ENCODE measurements around the gene MED9. TPM values are rescaled to one million over a fixed set of nuclear protein-coding genes. Genes with fewer than 3 reads are reported as not detected.
A peak's percentile ranks its signal among the peaks of the same experiment; 100 is the strongest.
"Not testable (repeated sequence)": the region's sequence is repeated elsewhere in the genome, so short reads cannot be mapped to it uniquely, and the experiment has no call there.

Gene MED9
- total RNA-seq: 10 to 100 TPM; 15.1 to 17.5 TPM

DNA sequence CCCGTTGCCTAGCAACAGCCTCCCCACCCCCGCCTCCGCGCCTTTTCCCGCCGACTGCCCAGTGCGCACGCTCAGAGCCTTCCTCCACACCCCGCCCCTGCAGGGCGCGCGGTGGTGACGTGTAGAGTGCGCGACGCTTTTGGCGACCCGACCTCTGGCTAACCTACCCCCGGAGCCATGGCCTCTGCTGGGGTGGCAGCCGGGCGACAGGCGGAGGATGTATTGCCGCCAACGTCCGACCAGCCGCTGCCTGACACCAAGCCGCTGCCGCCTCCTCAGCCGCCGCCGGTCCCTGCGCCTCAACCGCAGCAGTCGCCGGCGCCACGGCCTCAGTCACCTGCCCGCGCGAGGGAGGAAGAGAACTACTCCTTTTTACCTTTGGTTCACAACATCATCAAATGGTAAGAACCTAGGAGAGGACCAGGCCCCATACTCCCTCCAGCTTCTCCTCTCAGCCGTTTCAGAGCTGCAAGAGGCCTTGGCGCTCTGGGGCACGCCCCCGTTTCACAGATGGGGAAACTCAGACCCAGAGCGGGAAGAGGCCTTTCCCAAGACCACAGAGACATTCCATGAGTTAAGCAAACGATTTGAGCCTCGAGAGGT is at the start of gene MED9:
Gene MED9 (plus strand): TSS at position 136 of the 603 bp plus-strand sequence. CDS start 42 bp downstream, at position 178.
- Mint-ChIP-seq H3K36me3 (peaks cover 2% of the 10 kb centered on the region), H3K9me3 (ENCODE audit: low read depth) (no peaks in the 10 kb centered on the region), H3K27me3 (peaks cover 22% of the 10 kb centered on the region), H3K4me1 (peaks cover 53% of the 10 kb centered on the region), H3K27ac (peak within 1 kb of the TSS; percentile 87), H3K4me3 (peak within 1 kb of the TSS; percentile 89)
- peak; percentile 99 for ATAC-seq
- DNase-seq: peak; percentile 96
- CTCF ChIA-PET: interaction anchor here (0.7 to 1.3 kb wide), 2 partner anchors 20 to 121 kb away, joined by 3 read pairs; no protein-coding TSS in a partner anchor

DNA sequence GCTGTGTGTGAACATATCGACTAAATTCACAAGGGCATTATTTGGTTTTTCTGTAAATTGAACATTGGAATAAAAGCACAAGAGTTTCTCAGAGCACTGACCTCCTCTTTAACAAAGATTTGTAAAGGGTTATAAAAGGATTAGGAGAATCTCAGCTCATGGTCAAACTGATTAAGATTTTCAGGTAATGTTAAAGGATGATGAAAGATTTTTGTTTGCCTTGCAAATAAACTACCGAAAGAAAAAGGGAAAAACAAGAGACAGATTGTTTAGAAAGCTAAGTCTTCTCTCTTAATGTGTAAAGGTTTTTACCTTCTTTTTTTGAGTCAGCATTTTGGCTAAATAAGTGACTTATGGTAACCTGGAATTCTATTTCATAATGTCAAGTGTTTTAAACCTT is 47.6 kb upstream of the MED9 start:
- H3K4me3 Mint-ChIP-seq: no peak overlapping the region
- peaks cover 39% of the 10 kb centered on the region for H3K27me3 Mint-ChIP-seq
- H3K36me3 Mint-ChIP-seq: peaks cover under 1% of the 10 kb centered on the region
- peaks cover 8% of the 10 kb centered on the region for H3K4me1 Mint-ChIP-seq
- CTCF ChIA-PET: interaction anchor here (1.0 to 1.6 kb wide), 3 partner anchors 11 to 67 kb away, joined by 3 to 5 read pairs (median 3); partner anchors contain the start of gene RASD1
- ATAC-seq (no peak), DNase-seq (no peak)
- H3K9me3 Mint-ChIP-seq (ENCODE audit: low read depth): no peaks in the 10 kb centered on the region
- no peak overlapping the region for H3K27ac Mint-ChIP-seq

GRCh38 chr17:17430924-17431323 is 45.9 kb upstream of the MED9 start:
- H3K27ac Mint-ChIP-seq; H3K36me3 Mint-ChIP-seq; CTCF ChIA-PET; DNase-seq; ATAC-seq; H3K9me3 Mint-ChIP-seq (ENCODE audit: low read depth); H3K4me1 Mint-ChIP-seq; H3K4me3 Mint-ChIP-seq: not testable (repeated sequence)
- H3K27me3 Mint-ChIP-seq: peaks cover 40% of the 10 kb centered on the region

DNA sequence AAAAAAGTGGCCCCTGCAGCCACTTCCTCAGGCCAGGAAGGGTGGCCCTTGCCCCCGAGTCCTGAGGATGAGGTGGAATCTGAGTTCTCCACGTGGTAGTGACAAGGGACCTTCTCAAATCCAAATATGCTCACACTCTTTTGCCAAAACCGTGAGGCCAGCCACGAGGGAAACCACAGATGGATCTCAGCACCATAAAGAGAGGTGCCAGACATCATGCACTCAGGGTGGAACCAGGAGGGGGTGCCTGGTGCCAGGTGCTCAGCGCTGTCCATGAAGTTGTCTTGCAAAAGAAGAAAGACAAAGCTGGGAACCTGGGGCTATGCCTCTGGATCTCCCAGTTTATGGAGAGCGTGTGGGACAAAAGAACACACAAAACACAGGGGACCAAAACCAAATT is 45.2 kb upstream of the MED9 start:
- Mint-ChIP-seq H3K9me3 (ENCODE audit: low read depth) (no peaks in the 10 kb centered on the region), H3K27me3 (peaks cover 40% of the 10 kb centered on the region), H3K27ac (no peak overlapping the region), H3K4me1 (no peaks in the 10 kb centered on the region), H3K4me3 (no peak overlapping the region), H3K36me3 (no peaks in the 10 kb centered on the region)
- ATAC-seq: no peak
- CTCF ChIA-PET: no interaction called here
- no peak for DNase-seq

- no peak overlapping the region for H3K27ac Mint-ChIP-seq
- H3K4me1 Mint-ChIP-seq: no peaks in the 10 kb centered on the region
- peaks cover 38% of the 10 kb centered on the region for H3K27me3 Mint-ChIP-seq
- no peaks in the 10 kb centered on the region for H3K9me3 Mint-ChIP-seq (ENCODE audit: low read depth)
- DNase-seq (no peak), ATAC-seq (no peak)
- no peaks in the 10 kb centered on the region for H3K36me3 Mint-ChIP-seq
- H3K4me3 Mint-ChIP-seq: no peak overlapping the region
- CTCF ChIA-PET: interaction anchor here (0.8 kb wide), 1 partner anchor 17 kb away, joined by 3 read pairs; no protein-coding TSS in a partner anchor
Measured at GRCh38 chr17:17433000-17433703, 43.6 kb upstream of the MED9 start.

GRCh38 chr17:17434477-17434876 is 42.3 kb upstream of the MED9 start:
- H3K4me1 Mint-ChIP-seq: no peaks in the 10 kb centered on the region
- CTCF ChIA-PET: no interaction called here
- H3K9me3 Mint-ChIP-seq (ENCODE audit: low read depth): no peaks in the 10 kb centered on the region
- H3K27me3 Mint-ChIP-seq: peaks cover 25% of the 10 kb centered on the region
- DNase-seq (no peak), ATAC-seq (no peak)
- no peak overlapping the region for H3K4me3 Mint-ChIP-seq
- no peaks in the 10 kb centered on the region for H3K36me3 Mint-ChIP-seq
- no peak overlapping the region for H3K27ac Mint-ChIP-seq

DNA sequence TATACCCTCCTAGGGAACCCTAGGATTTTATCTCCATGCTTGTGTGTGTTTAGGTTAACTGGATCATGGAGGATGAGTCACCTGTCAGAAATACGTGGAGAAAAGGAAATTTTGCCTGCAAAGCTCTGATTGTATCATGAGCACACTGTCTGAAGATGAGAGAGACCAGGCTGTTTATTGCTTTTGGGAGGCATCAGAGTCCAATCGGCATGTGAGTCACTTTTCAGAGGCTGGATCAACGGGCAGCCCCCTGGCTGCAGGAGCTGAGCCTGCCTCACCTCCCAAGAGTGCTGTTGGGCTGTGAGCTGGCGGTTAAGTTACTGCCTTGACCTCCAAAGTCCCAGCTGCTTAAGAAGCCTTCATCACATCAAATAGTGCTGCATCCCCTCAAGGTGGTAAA is 41.5 kb upstream of the MED9 start:
- Mint-ChIP-seq H3K4me1 (peaks cover 2% of the 10 kb centered on the region), H3K4me3 (no peak overlapping the region), H3K27ac (no peak overlapping the region), H3K9me3 (ENCODE audit: low read depth) (no peaks in the 10 kb centered on the region), H3K36me3 (no peaks in the 10 kb centered on the region), H3K27me3 (peaks cover 16% of the 10 kb centered on the region)
- ATAC-seq: no peak
- no peak for DNase-seq
- CTCF ChIA-PET: interaction anchor here (1.2 kb wide), 1 partner anchor 20 kb away, joined by 3 read pairs; no protein-coding TSS in a partner anchor

DNA sequence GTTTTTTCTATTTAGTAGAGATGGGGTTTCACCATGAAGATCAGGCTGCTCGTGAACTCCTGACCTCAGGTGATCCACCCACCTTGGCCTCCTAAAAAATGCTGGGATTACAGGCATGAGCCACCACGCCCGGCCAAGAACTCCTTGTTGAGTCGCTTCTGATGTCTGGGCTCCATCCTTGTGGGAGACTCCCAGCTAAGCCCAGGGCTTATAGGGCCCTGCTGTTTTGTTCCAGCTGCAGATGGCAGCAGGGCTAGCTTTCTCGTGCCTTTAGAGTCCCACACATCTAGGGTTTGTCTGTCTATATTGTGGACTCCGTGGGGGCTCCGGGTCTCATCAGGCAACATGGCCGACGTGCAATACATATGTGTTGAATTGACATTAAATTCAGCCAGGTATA is 39.3 kb upstream of the MED9 start:
- peaks cover 2% of the 10 kb centered on the region for H3K4me1 Mint-ChIP-seq
- CTCF ChIA-PET: interaction anchor here (1.0 to 2.0 kb wide), 2 partner anchors 46 to 82 kb away, joined by 3 to 6 read pairs; no protein-coding TSS in a partner anchor
- H3K36me3 Mint-ChIP-seq: no peaks in the 10 kb centered on the region
- no peaks in the 10 kb centered on the region for H3K9me3 Mint-ChIP-seq (ENCODE audit: low read depth)
- peaks cover 9% of the 10 kb centered on the region for H3K27me3 Mint-ChIP-seq
- H3K4me3 Mint-ChIP-seq: no peak overlapping the region
- H3K27ac Mint-ChIP-seq: no peak overlapping the region
- ATAC-seq (no peak), DNase-seq (no peak)

DNA sequence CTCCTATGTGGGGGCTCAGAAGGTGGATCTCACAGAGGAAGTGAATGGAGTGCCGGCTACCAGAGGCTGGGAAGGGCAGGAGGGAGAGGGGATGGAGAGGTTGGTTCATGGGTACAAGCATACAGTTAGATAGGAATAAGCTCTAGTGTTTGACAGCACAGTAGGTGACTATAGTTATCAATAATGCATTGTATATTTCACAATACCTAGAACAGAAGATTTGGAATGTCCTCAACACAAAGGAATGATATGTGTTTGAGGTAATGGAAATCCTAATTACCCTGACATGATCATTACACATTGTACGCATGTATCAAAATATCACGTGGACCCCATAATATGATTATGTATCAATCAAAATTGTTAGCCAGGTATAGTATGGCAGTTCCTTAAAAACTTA is 38.9 kb upstream of the MED9 start:
- CTCF ChIA-PET: interaction anchor here (1.0 to 2.0 kb wide), 2 partner anchors 46 to 83 kb away, joined by 3 to 6 read pairs; no protein-coding TSS in a partner anchor
- Mint-ChIP-seq H3K4me1 (peaks cover 2% of the 10 kb centered on the region), H3K4me3 (no peak overlapping the region), H3K27ac (no peak overlapping the region), H3K36me3 (no peaks in the 10 kb centered on the region), H3K27me3 (peaks cover 9% of the 10 kb centered on the region), H3K9me3 (ENCODE audit: low read depth) (no peaks in the 10 kb centered on the region)
- ATAC-seq (no peak), DNase-seq (no peak)

GRCh38 chr17:17440010-17440843 is 36.6 kb upstream of the MED9 start:
- Mint-ChIP-seq H3K4me3 (no peak overlapping the region), H3K36me3 (no peaks in the 10 kb centered on the region), H3K27me3 (no peaks in the 10 kb centered on the region)

GRCh38 chr17:17440938-17441675 is 35.7 kb upstream of the MED9 start:
- no peaks in the 10 kb centered on the region for H3K9me3 Mint-ChIP-seq (ENCODE audit: low read depth)
- no peaks in the 10 kb centered on the region for H3K36me3 Mint-ChIP-seq
- H3K27me3 Mint-ChIP-seq: peaks cover 2% of the 10 kb centered on the region
- no peak overlapping the region for H3K4me3 Mint-ChIP-seq
- no peak overlapping the region for H3K27ac Mint-ChIP-seq
- peaks cover 2% of the 10 kb centered on the region for H3K4me1 Mint-ChIP-seq
- CTCF ChIA-PET: interaction anchor here (1.0 to 2.0 kb wide), 8 partner anchors 12 to 86 kb away, joined by 3 to 13 read pairs (median 4); partner anchors contain the start of gene RASD1
- no peak for DNase-seq
- ATAC-seq: no peak

More at GRCh38 chr17:17440010-17440843, 36.6 kb upstream of the MED9 start:
- DNase-seq (peak; percentile 83), ATAC-seq (peak; percentile 88)
- Mint-ChIP-seq H3K27ac (peak overlapping the region; percentile 28), H3K9me3 (ENCODE audit: low read depth) (no peaks in the 10 kb centered on the region), H3K4me1 (peaks cover 2% of the 10 kb centered on the region)
- CTCF ChIA-PET: interaction anchor here (0.7 to 2.0 kb wide), 10 partner anchors 11 to 87 kb away, joined by 3 to 13 read pairs (median 4); partner anchors contain the start of gene RASD1

- ATAC-seq: no peak
Measured at GRCh38 chr17:17443173-17443572, 33.6 kb upstream of the MED9 start.

More at GRCh38 chr17:17443173-17443572, 33.6 kb upstream of the MED9 start:
- Mint-ChIP-seq H3K4me1 (peaks cover 2% of the 10 kb centered on the region), H3K27me3 (peaks cover 6% of the 10 kb centered on the region), H3K36me3 (no peaks in the 10 kb centered on the region), H3K4me3 (no peak overlapping the region), H3K9me3 (ENCODE audit: low read depth) (no peaks in the 10 kb centered on the region), H3K27ac (no peak overlapping the region)
- no peak for DNase-seq
- CTCF ChIA-PET: interaction anchor here (1.0 to 1.1 kb wide), 3 partner anchors 69 to 198 kb away, joined by 3 to 7 read pairs (median 3); no protein-coding TSS in a partner anchor

Data from activated CD8-positive, alpha-beta memory T cell treated with anti-CD3 and anti-CD28 coated beads, Interleukin-2, amount 10 ng/mL, durations not matched to agents 7 days and 5 days (primary cell).